Body of pancreas (tissue), 4 donors: ENCODE results near the gene SPATA2. TPM values are rescaled to one million over a fixed set of nuclear protein-coding genes. Genes with fewer than 3 reads are reported as not detected.
"Not testable (repeated sequence)": the region's sequence is repeated elsewhere in the genome, so short reads cannot be mapped to it uniquely, and the experiment has no call there.

Source experiments
- ATAC-seq: fragments of 150-250 bp; one replicate; pipeline ENCODE4 v1.9.1; 2016
- DNase-seq, 4 donors: peaks; one replicate each; pipeline ENCODE4 v3.0.0-alpha.2; 2019
- H3K27ac ChIP-seq, 4 donors: fragments of 200-600 bp; sonication (generic); 1 replicate in 3 of 4; 2 replicates in 1 of 4; pipeline versions ENCODE4 v1.5.1 to v1.6.1; 2016 to 2019; ENCODE audit warnings: mild to moderate bottlenecking in 1 of 4, mixed read lengths in 1 of 4, moderate library complexity in 1 of 4
- H3K27me3 ChIP-seq, 2 donors: fragments of 200-600 bp; sonication (generic); one replicate each; pipeline ENCODE4 v1.6.0; 2016; ENCODE audit warnings: mild to moderate bottlenecking in 1 of 2
- H3K36me3 ChIP-seq, 2 donors: fragments of 200-600 bp; sonication (generic); replicated peaks in 1 of 2; 2 replicates each; pipeline ENCODE4 v1.5.1; 2016; ENCODE audit warnings: low read depth in 2 of 2; ENCODE audit not compliant: insufficient read depth in 1 of 2
- H3K4me1 ChIP-seq: fragments of 200-600 bp; sonication (generic); one replicate; pipeline ENCODE4 v1.6.0; 2016
- H3K4me3 ChIP-seq, 2 donors: fragments of 200-600 bp; sonication (generic); 1 replicate in 1 of 2; 2 replicates in 1 of 2; pipeline ENCODE4 v1.5.1; 2016 to 2019
- H3K9me3 ChIP-seq, 3 donors: fragments of 200-600 bp; sonication (generic); 1 replicate in 2 of 3; 2 replicates in 1 of 3; pipeline ENCODE4 v1.5.1; 2016
- CTCF ChIP-seq, 7 experiments: fragments of 450-650 bp in 4 of 7; fragments of 200-600 bp in 3 of 7; sonication (generic) in 3 of 7; IDR thresholded peaks; one replicate each; pipeline ENCODE4 v1.5.1; 2016 to 2019; ENCODE audit warnings: antibody characterized with exemption in 7 of 7
- POLR2A ChIP-seq, 3 donors: fragments of 450-650 bp; IDR thresholded peaks; one replicate each; pipeline ENCODE4 v1.6.1; 2016; ENCODE audit warnings: antibody characterized with exemption in 3 of 3, mild to moderate bottlenecking in 2 of 3
- WGBS, 2 donors: methylation state at CpG; one replicate each; pipeline ENCODE4 v1.1.5; 2017; 5-methylcytosine and 5-hydroxymethylcytosine counted together
- intact Hi-C: fragments of 100-400 bp; cut with DNase I; formaldehyde crosslinking; loops from one replicate; pipeline ENCODE4 v1.15.1; 2023
- total RNA-seq, 2 donors: library from RNA; depleted of rRNA; stranded (reverse); fragments of >200 nt; gene quantifications; one replicate each; pipeline ENCODE4 v1.1.0, GENCODE V29; 2016

The SPATA2 gene
- total RNA-seq, 2 donors from 2014 or later, result 3.9 to 7.3 TPM

- no peak overlapping the region for H3K27ac ChIP-seq
- H3K27me3 ChIP-seq, result no peaks in the 10 kb centered on the region
- intact Hi-C loops, result no loop called here
- TF ChIP-seq POLR2A (IDR thresholded peaks at IDR 0.05), result no peak
- TF ChIP-seq CTCF (IDR thresholded peaks at IDR 0.05), result no peak
- H3K36me3 ChIP-seq, result peaks cover 0 to 7% of the 10 kb centered on the region in 2 donors
- no peaks in the 10 kb centered on the region for H3K9me3 ChIP-seq
- DNase-seq (no peak), ATAC-seq (no peak)
- no peaks in the 10 kb centered on the region for H3K4me1 ChIP-seq
- no peak overlapping the region for H3K4me3 ChIP-seq
- 83 to 84% methylated on average over 6 of the region's 6 CpGs for WGBS, 2 donors
These were observed 52.6 kb downstream of the SPATA2 start for GRCh38 chr20:49862607-49863200.

- WGBS, 2 donors, result 87 to 97% methylated on average over 3 of the region's 3 CpGs
- H3K9me3 ChIP-seq, H3K27ac ChIP-seq, H3K27me3 ChIP-seq, ATAC-seq, intact Hi-C loops, H3K36me3 ChIP-seq, H3K4me1 ChIP-seq, H3K4me3 ChIP-seq, DNase-seq: not testable (repeated sequence)
These were observed 54.1 kb downstream of the SPATA2 start for GRCh38 chr20:49861232-49861631.

GRCh38 chr20:49859807-49860206 lies 55.5 kb downstream of the SPATA2 start:
- H3K36me3 ChIP-seq, result peaks cover 0 to 3% of the 10 kb centered on the region in 2 donors

DNA sequence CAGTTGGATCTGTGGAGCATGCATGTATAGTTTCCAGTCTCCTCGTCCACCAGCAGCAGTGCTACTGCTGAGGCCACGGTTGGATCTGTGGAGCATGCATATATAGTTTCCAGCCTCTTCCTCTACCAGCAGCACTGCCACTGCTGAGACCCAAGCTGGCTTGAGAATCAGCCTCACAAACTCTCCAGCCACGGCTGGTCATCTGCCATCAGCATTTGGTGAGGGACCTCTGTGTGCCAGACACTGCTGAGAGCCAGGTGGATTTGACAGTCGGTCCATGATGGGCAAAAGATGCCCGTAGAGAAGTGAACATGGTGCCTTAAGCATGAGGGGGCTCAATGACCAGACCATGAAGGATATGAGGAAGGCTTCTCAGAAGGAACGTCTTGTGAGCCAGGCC lies 56.3 kb downstream of the SPATA2 start:
- ATAC-seq (no peak), DNase-seq (no peak)
- Histone ChIP-seq H3K27ac (no peak overlapping the region), H3K4me1 (no peaks in the 10 kb centered on the region), H3K9me3 (no peaks in the 10 kb centered on the region), H3K4me3 (no peak overlapping the region), H3K36me3 (no peaks in the 10 kb centered on the region), H3K27me3 (no peaks in the 10 kb centered on the region)
- no peak for TF ChIP-seq CTCF (IDR thresholded peaks at IDR 0.05)
- no peak for TF ChIP-seq POLR2A (IDR thresholded peaks at IDR 0.05)
- intact Hi-C loops, result no loop called here
- whole genome bisulfite sequencing, 2 donors, result 78 to 88% methylated on average over 6 of the region's 6 CpGs

More at GRCh38 chr20:49859807-49860206, 55.5 kb downstream of the SPATA2 start:
- no peak for DNase-seq
- Histone ChIP-seq H3K4me1 (no peaks in the 10 kb centered on the region), H3K27ac (no peak overlapping the region), H3K9me3 (no peaks in the 10 kb centered on the region), H3K27me3 (no peaks in the 10 kb centered on the region), H3K4me3 (no peak overlapping the region)
- intact Hi-C loops, result no loop called here
- TF ChIP-seq POLR2A (IDR thresholded peaks at IDR 0.05) (no peak), CTCF (IDR thresholded peaks at IDR 0.05) (no peak)
- no peak for ATAC-seq

DNA sequence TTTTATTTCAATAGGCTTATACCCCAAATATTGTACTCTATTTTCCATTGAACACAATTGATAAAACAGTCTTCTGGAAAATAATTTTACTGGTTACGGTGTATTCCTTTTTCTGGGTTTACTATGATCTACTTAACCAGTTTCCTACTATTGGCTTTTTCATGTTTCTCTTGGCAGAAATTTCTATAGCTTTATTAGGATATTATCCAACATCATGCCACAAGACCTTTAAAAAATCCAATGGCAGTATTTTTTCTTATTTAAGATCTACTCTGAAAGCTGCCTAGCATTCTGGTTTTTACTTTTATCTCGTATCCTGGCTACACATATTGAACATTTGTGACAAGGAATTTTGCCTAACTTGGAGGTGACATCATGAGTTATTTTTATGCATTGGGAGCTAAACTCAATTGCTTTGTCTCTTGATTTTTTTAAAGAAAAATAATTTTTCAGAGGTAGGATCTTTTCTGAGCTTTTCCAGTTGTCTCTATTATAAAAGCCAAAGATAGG lies 57.2 kb downstream of the SPATA2 start:
- TF ChIP-seq POLR2A (IDR thresholded peaks at IDR 0.05), result no peak
- TF ChIP-seq CTCF (IDR thresholded peaks at IDR 0.05), result no peak
- intact Hi-C loops, result no loop called here

More for the DNA sequence above, 57.2 kb downstream of the SPATA2 start:
- 89 to 92% methylated on average over 2 of the region's 2 CpGs for WGBS, 2 donors
- no peak for DNase-seq
- H3K27ac ChIP-seq, result no peak overlapping the region
- H3K4me1 ChIP-seq, result no peaks in the 10 kb centered on the region
- H3K9me3 ChIP-seq, result no peaks in the 10 kb centered on the region
- no peak for ATAC-seq
- H3K36me3 ChIP-seq, result no peaks in the 10 kb centered on the region
- H3K27me3 ChIP-seq, result no peaks in the 10 kb centered on the region
- no peak overlapping the region for H3K4me3 ChIP-seq
